Endometrial microvascular endothelial cells (primary cell): ENCODE measurements around the gene SPDYE16. TPM values are rescaled to one million over a fixed set of nuclear protein-coding genes. Genes with fewer than 3 reads are reported as not detected.
"Not testable (repeated sequence)": the region's sequence is repeated elsewhere in the genome, so short reads cannot be mapped to it uniquely, and the experiment has no call there.

Experiments
- in situ Hi-C: cut with HindIII; loops from 2 replicates; pipeline ENCODE4 v1.10.0; 2017; ENCODE audit warnings: low sequenced_read_pairs, low pct_unique_long_range_greater_than_20kb; ENCODE audit errors: inconsistent ontology term
- total RNA-seq: library from RNA; depleted of rRNA; stranded (reverse); fragments of >200 nt; gene quantifications from one replicate; pipeline ENCODE4 v1.2.3, GENCODE V29; 2015; ENCODE audit errors: inconsistent ontology term

Gene SPDYE16
- total RNA-seq, 1 donor from 2014 or later = not detected

GRCh38 chr7:76484456-76484855 is 58.6 kb downstream of the SPDYE16 start:
- in situ Hi-C loops = not testable (repeated sequence)

DNA sequence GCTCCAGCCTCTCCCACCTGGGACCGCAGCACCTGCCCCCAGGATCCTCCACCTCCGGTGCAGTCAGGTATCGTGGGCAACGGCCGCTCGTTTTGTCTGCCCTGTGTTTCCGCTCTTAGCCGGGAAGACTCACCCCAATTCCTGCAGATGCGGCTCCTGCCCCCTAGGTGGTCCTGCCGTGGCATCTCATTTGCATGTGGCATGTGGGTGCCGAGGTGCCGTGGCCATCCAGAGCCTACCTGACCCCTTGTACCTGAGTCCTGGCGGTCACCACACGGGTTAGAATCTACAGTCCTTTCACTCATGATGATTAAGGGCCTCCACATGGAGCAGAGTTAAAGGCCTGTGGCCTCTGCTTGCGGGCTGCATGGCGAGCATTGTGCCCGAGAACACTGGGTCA is 60.0 kb downstream of the SPDYE16 start:
- in situ Hi-C loops = not testable (repeated sequence)

- in situ Hi-C loops = not testable (repeated sequence)
Measured at GRCh38 chr7:76482660-76483059, 60.4 kb downstream of the SPDYE16 start.

Other genes with a start within 250 kb of the SPDYE16 start
- 336 TPM for gene HSPB1, start 240.6 kb downstream of the SPDYE16 start, total RNA-seq
- 91.2 TPM for gene YWHAG, start 184.3 kb downstream of the SPDYE16 start, total RNA-seq
- not detected for gene SSC4D, start 133.6 kb downstream of the SPDYE16 start, total RNA-seq
- gene ZP3, start 118.3 kb downstream of the SPDYE16 start, total RNA-seq = 1.0 TPM
- gene DTX2, start 81.6 kb downstream of the SPDYE16 start, total RNA-seq = 8.9 TPM
- not detected for gene UPK3B, start 32.7 kb downstream of the SPDYE16 start, total RNA-seq
- 4.2 TPM for gene POMZP3, start 84.0 kb upstream of the SPDYE16 start, total RNA-seq